Measurements from ENCODE around the gene CDC16. TPM values are rescaled to one million over a fixed set of nuclear protein-coding genes. Genes with fewer than 3 reads are reported as not detected.

Gene CDC16
- total and polyA plus RNA-seq, 12 donors = 29.2 to 162 (median 55.2) TPM

- Histone ChIP-seq H3K9me3 (replicated peaks in 1 of 3) (no peaks in the 10 kb centered on the region), H3K27me3 (no peaks in the 10 kb centered on the region), H3K36me3 (replicated peaks in 1 of 2) (peaks cover 0 to 64% of the 10 kb centered on the region in 2 donors), H3K27ac (no peak overlapping the region), H3K4me3 (no peak overlapping the region), H3K4me1 (replicated peaks in 1 of 2) (no peaks in the 10 kb centered on the region)
- no peak for TF ChIP-seq POLR2A (IDR thresholded peaks at IDR 0.05)
- no peak for TF ChIP-seq CTCF (IDR thresholded peaks at IDR 0.05)
- intact Hi-C loops (cut with DNase I) = no loop called here
- WGBS, 4 donors = 88 to 95% (median 93%) methylated on average over 10 to 11 of the region's 11 CpGs
- DNase-seq = no peak
Observed at GRCh38 chr13:114303700-114304327, 69.1 kb downstream of the CDC16 start.

GRCh38 chr13:114304346-114305034 is 69.8 kb downstream of the CDC16 start:
- peaks cover 0 to 57% of the 10 kb centered on the region in 2 donors for H3K36me3 ChIP-seq (replicated peaks in 1 of 2)
- 89 to 93% (median 91%) methylated on average over 13 of the region's 13 CpGs for WGBS, 4 donors
- H3K27ac ChIP-seq = no peak overlapping the region
- intact Hi-C loops (cut with DNase I) = no loop called here
- TF ChIP-seq POLR2A (IDR thresholded peaks at IDR 0.05) (no peak), CTCF (IDR thresholded peaks at IDR 0.05) (no peak)
- no peaks in the 10 kb centered on the region for H3K9me3 ChIP-seq (replicated peaks in 1 of 3)
- no peaks in the 10 kb centered on the region for H3K4me1 ChIP-seq (replicated peaks in 1 of 2)
- no peaks in the 10 kb centered on the region for H3K27me3 ChIP-seq
- H3K4me3 ChIP-seq = no peak overlapping the region
- no peak for DNase-seq

- H3K4me3 ChIP-seq = no peak overlapping the region
- DNase-seq = no peak
- 87 to 100% (median 96%) methylated on average over 2 of the region's 2 CpGs for WGBS, 4 donors
- H3K36me3 ChIP-seq (replicated peaks in 1 of 2) = peaks cover 0 to 24% of the 10 kb centered on the region in 2 donors
- peaks cover 0 to 8% of the 10 kb centered on the region in 2 donors for H3K4me1 ChIP-seq (replicated peaks in 1 of 2)
- intact Hi-C loops (cut with DNase I) = no loop called here
- H3K27ac ChIP-seq = no peak overlapping the region
- H3K27me3 ChIP-seq = no peaks in the 10 kb centered on the region
- H3K9me3 ChIP-seq (replicated peaks in 1 of 3) = no peaks in the 10 kb centered on the region
- TF ChIP-seq CTCF (IDR thresholded peaks at IDR 0.05) (no peak), POLR2A (IDR thresholded peaks at IDR 0.05) (no peak)
Observed at GRCh38 chr13:114309086-114309485, 74.4 kb downstream of the CDC16 start.

GRCh38 chr13:114309806-114310410 is 75.2 kb downstream of the CDC16 start:
- TF ChIP-seq POLR2A (IDR thresholded peaks at IDR 0.05) (no peak), CTCF (IDR thresholded peaks at IDR 0.05) (no peak)

More at GRCh38 chr13:114309806-114310410, 75.2 kb downstream of the CDC16 start:
- intact Hi-C loops (cut with DNase I) = no loop called here
- Histone ChIP-seq H3K27ac (no peak overlapping the region), H3K27me3 (no peaks in the 10 kb centered on the region), H3K4me1 (replicated peaks in 1 of 2) (peaks cover 2 to 9% of the 10 kb centered on the region in 2 donors), H3K9me3 (replicated peaks in 1 of 3) (no peaks in the 10 kb centered on the region), H3K4me3 (no peak overlapping the region), H3K36me3 (replicated peaks in 1 of 2) (peaks cover 0 to 16% of the 10 kb centered on the region in 2 donors)
- 80 to 90% (median 88%) methylated on average over 6 of the region's 6 CpGs for WGBS, 4 donors
- DNase-seq = no peak

Measured in adrenal gland (tissue), 12 donors.